SK-N-SH (cell line): ENCODE results near the gene PDE6B. TPM values are rescaled to one million over a fixed set of nuclear protein-coding genes. Genes with fewer than 3 reads are reported as not detected.

ENCODE experiments used
- CTCF ChIA-PET: fragments of 300-600, 350-600 bp; formaldehyde crosslinking; extraction: SDS; loops from one replicate; lab custom pipeline; 2021; lab: Yijun Ruan, JAX
- POLR2A ChIA-PET: fragments of 350-600 bp; sonication (Branson Sonifier 250); formaldehyde crosslinking; extraction: SDS; loops from one replicate; lab custom pipeline; 2020; ENCODE audit warnings: antibody characterized with exemption, inconsistent platforms; lab: Yijun Ruan, JAX
- DNase-seq: peaks from one replicate; pipeline ENCODE4 v3.0.0; 2012
- H2AFZ ChIP-seq: fragments of 200-600 bp; sonication (generic); 2 replicates; pipeline ENCODE4 v1.8.1; 2016; ENCODE audit warnings: antibody characterized with exemption, mild to moderate bottlenecking, low read depth
- H3F3A ChIP-seq: fragments of 200-600 bp; sonication (generic); replicated peaks from 2 replicates; pipeline ENCODE3; 2016; ENCODE audit warnings: antibody characterized with exemption, mild to moderate bottlenecking; ENCODE audit not compliant: insufficient read depth
- H3K27ac ChIP-seq, 2 experiments: fragments of 200-500 bp in 1 of 2; fragments of 200-600 bp in 1 of 2; sonication (Bioruptor generic) in 1 of 2; sonication (generic), shearing (Covaris generic) in 1 of 2; 2 replicates each; pipeline versions ENCODE4 v1.5.1 to v1.6.1; 2014 to 2016; ENCODE audit warnings: low read depth in 2 of 2, inconsistent platforms in 1 of 2, low read length in 1 of 2, mild to moderate bottlenecking in 1 of 2, mixed read lengths in 1 of 2
- H3K27me3 ChIP-seq: fragments of 200-600 bp; sonication (generic), shearing (Covaris generic); 2 replicates; pipeline ENCODE4 v1.6.1; 2016; ENCODE audit warnings: mixed run types; ENCODE audit not compliant: insufficient read depth
- H3K36me3 ChIP-seq, 2 experiments: fragments of 200-500 bp in 1 of 2; fragments of 200-600 bp in 1 of 2; sonication (Bioruptor generic) in 1 of 2; sonication (generic) in 1 of 2; replicated peaks in 1 of 2; 2 replicates each; pipeline versions ENCODE3 to v1.5.1; 2014 to 2016; ENCODE audit warnings: low read length in 1 of 2, mild to moderate bottlenecking in 1 of 2; ENCODE audit not compliant: insufficient read depth in 2 of 2, control insufficient read depth in 1 of 2
- H3K4me1 ChIP-seq, 2 experiments: fragments of 200-500 bp in 1 of 2; fragments of 200-600 bp in 1 of 2; sonication (Bioruptor generic) in 1 of 2; sonication (generic), shearing (Covaris generic) in 1 of 2; 2 replicates each; pipeline versions ENCODE4 v1.5.1 to v1.6.1; 2014 to 2016; ENCODE audit warnings: low read depth in 1 of 2, low read length in 1 of 2, mixed run types in 1 of 2; ENCODE audit not compliant: insufficient read depth in 2 of 2, control insufficient read depth in 1 of 2
- H3K4me2 ChIP-seq: fragments of 200-600 bp; sonication (generic), shearing (Covaris generic); 2 replicates; pipeline ENCODE4 v1.6.1; 2017; ENCODE audit warnings: mixed run types
- H3K4me3 ChIP-seq, 2 experiments: fragments of 200-500 bp in 1 of 2; fragments of 200-600 bp in 1 of 2; sonication (Bioruptor generic) in 1 of 2; sonication (generic), shearing (Covaris generic) in 1 of 2; 2 replicates each; pipeline versions ENCODE4 v1.5.1 to v1.8.1; 2014 to 2016; ENCODE audit warnings: low read depth in 2 of 2, inconsistent platforms in 1 of 2, low read length in 1 of 2, mild to moderate bottlenecking in 1 of 2, mixed read lengths in 1 of 2, moderate library complexity in 1 of 2
- H3K79me2 ChIP-seq: fragments of 200-600 bp; sonication (generic); 2 replicates; pipeline ENCODE4 v1.8.1; 2017; ENCODE audit warnings: mild to moderate bottlenecking; ENCODE audit not compliant: insufficient read depth
- H3K9ac ChIP-seq: fragments of 200-600 bp; sonication (generic); 2 replicates; pipeline ENCODE4 v1.6.1; 2017; ENCODE audit warnings: mixed run types
- H3K9me2 ChIP-seq: fragments of 200-600 bp; sonication (generic); 2 replicates; pipeline ENCODE4 v1.6.1; 2017; ENCODE audit warnings: mixed run types
- H3K9me3 ChIP-seq: fragments of 200-600 bp; sonication (generic); 2 replicates; pipeline ENCODE4 v1.6.1; 2017; ENCODE audit warnings: mixed run types, mild to moderate bottlenecking, moderate library complexity
- H4K20me1 ChIP-seq: fragments of 200-600 bp; sonication (generic); 2 replicates; pipeline ENCODE4 v1.6.1; 2017; ENCODE audit warnings: mild to moderate bottlenecking, mixed run types; ENCODE audit not compliant: insufficient read depth
- CTCF ChIP-seq: fragments of 200-600 bp; sonication (generic); IDR thresholded peaks from 2 replicates; pipeline ENCODE4 v1.6.1; 2017; ENCODE audit warnings: antibody characterized with exemption, mild to moderate bottlenecking, moderate library complexity
- ELF1 ChIP-seq: IDR thresholded peaks from 2 replicates; pipeline ENCODE4 v1.4.0; 2012
- GABPA ChIP-seq: IDR thresholded peaks from 2 replicates; pipeline ENCODE4 v1.4.0; 2012; ENCODE audit warnings: low read depth, mild to moderate bottlenecking
- GATA2 ChIP-seq: sonication (generic); formaldehyde crosslinking; IDR thresholded peaks from 2 replicates; pipeline ENCODE4 v1.5.0; 2020; ENCODE audit warnings: mild to moderate bottlenecking, missing genetic modification reagents
- MAX ChIP-seq: IDR thresholded peaks from 2 replicates; pipeline ENCODE4 v1.4.0; 2012; ENCODE audit warnings: low read depth
- MEF2A ChIP-seq: IDR thresholded peaks from 2 replicates; pipeline ENCODE4 v1.4.0; 2012; ENCODE audit warnings: low read depth, borderline replicate concordance
- NFIC ChIP-seq: IDR thresholded peaks from 2 replicates; pipeline ENCODE4 v1.4.0; 2012; ENCODE audit warnings: borderline replicate concordance
- NRF1 ChIP-seq: IDR thresholded peaks from 2 replicates; pipeline ENCODE4 v1.6.1; 2012; ENCODE audit warnings: low read depth, mild to moderate bottlenecking, low read length
- PBX3 ChIP-seq: IDR thresholded peaks from 2 replicates; pipeline ENCODE4; 2012
- POLR2AphosphoS5 ChIP-seq: IDR thresholded peaks from 2 replicates; pipeline ENCODE4 v1.6.1; 2012; ENCODE audit warnings: low read depth, low read length
- RAD21 ChIP-seq: IDR thresholded peaks from 2 replicates; pipeline ENCODE4 v1.6.1; 2012; ENCODE audit warnings: mild to moderate bottlenecking, low read length
- RXRA ChIP-seq: IDR thresholded peaks from 2 replicates; pipeline ENCODE4 v1.4.0; 2012; ENCODE audit warnings: low read depth, mild to moderate bottlenecking, borderline replicate concordance
- SIN3A ChIP-seq: IDR thresholded peaks from 2 replicates; pipeline ENCODE4 v1.6.1; 2012; ENCODE audit warnings: low read depth, mild to moderate bottlenecking, low read length, moderate library complexity, borderline replicate concordance
- SMC3 ChIP-seq: IDR thresholded peaks from 2 replicates; pipeline ENCODE4 v1.6.1; 2012; ENCODE audit warnings: low read depth, low read length, improper control_type of control experiment
- TCF12 ChIP-seq: IDR thresholded peaks from 2 replicates; pipeline ENCODE4 v1.4.0; 2012
- YY1 ChIP-seq: IDR thresholded peaks from 2 replicates; pipeline ENCODE4 v1.4.0; 2012; ENCODE audit warnings: low read depth, mild to moderate bottlenecking
- ZBTB33 ChIP-seq: IDR thresholded peaks from 2 replicates; pipeline ENCODE4 v1.4.0; 2012; ENCODE audit warnings: low read depth, borderline replicate concordance
- WGBS: methylation state at CpG from one replicate; pipeline ENCODE4 v1.1.6; 2017; ENCODE audit warnings: low lambda C conversion rate; 5-methylcytosine and 5-hydroxymethylcytosine counted together
- polyA plus RNA-seq, 3 experiments: library from polyadenylated mRNA; depleted of rRNA; stranded (reverse); fragments of >200 nt; gene quantifications; 2 replicates each; pipeline ENCODE4 v1.2.3, GENCODE V29; 2012

The PDE6B gene
- polyA plus RNA-seq, 1 of the 3 experiments (the other 2 are of a cell fraction) = 1.2 TPM

GRCh38 chr4:679629-680028 is 54.3 kb downstream of the PDE6B start:
- no peak overlapping the region for H3K9ac ChIP-seq
- H3K4me1 ChIP-seq = peaks cover 6 to 49% of the 10 kb centered on the region in 2 experiments; a peak in 1 of 4 replicates
- H3K27me3 ChIP-seq = no peaks in the 10 kb centered on the region
- ChIA-PET POLR2A (interaction anchor here (1.1 to 1.8 kb wide), 2 partner anchors 9 to 15 kb away, joined by 5 to 6 read pairs; no protein-coding TSS in a partner anchor), CTCF (no interaction called here)
- no peak overlapping the region; the same call in 1 of the 2 replicates for H3K4me2 ChIP-seq
- no peak for TF ChIP-seq GATA2 (CRISPR knock-in tag)
- no peak for TF ChIP-seq RXRA
- TF ChIP-seq CTCF = no peak
- TF ChIP-seq POLR2AphosphoS5 = no peak
- TF ChIP-seq RAD21 = no peak
- no peak for TF ChIP-seq ELF1
- TF ChIP-seq PBX3 = no peak
- no peak for TF ChIP-seq SMC3
- no peak for TF ChIP-seq NFIC
- no peak for TF ChIP-seq TCF12
- no peak for TF ChIP-seq SIN3A
- no peak for TF ChIP-seq MAX
- TF ChIP-seq NRF1 = no peak
- TF ChIP-seq MEF2A = no peak
- no peak for TF ChIP-seq GABPA
- no peak for TF ChIP-seq YY1
- no peak for TF ChIP-seq ZBTB33
- no peaks in the 10 kb centered on the region for H3F3A ChIP-seq
- no peaks in the 10 kb centered on the region for H4K20me1 ChIP-seq
- no peaks in the 10 kb centered on the region for H3K36me3 ChIP-seq
- peaks cover 13% of the 10 kb centered on the region; the same call in 1 of the 2 replicates for H3K79me2 ChIP-seq
- H3K4me3 ChIP-seq = no peak overlapping the region
- DNase-seq = no peak
- H2AFZ ChIP-seq = no peak overlapping the region
- H3K27ac ChIP-seq = no peak overlapping the region; a peak in 1 of 4 replicates
- no peaks in the 10 kb centered on the region for H3K9me2 ChIP-seq
- WGBS = 94% methylated on average over 8 of the region's 11 CpGs
- H3K9me3 ChIP-seq = no peaks in the 10 kb centered on the region
